ENCODE data around the gene GPR78.

The GPR78 gene

DNA sequence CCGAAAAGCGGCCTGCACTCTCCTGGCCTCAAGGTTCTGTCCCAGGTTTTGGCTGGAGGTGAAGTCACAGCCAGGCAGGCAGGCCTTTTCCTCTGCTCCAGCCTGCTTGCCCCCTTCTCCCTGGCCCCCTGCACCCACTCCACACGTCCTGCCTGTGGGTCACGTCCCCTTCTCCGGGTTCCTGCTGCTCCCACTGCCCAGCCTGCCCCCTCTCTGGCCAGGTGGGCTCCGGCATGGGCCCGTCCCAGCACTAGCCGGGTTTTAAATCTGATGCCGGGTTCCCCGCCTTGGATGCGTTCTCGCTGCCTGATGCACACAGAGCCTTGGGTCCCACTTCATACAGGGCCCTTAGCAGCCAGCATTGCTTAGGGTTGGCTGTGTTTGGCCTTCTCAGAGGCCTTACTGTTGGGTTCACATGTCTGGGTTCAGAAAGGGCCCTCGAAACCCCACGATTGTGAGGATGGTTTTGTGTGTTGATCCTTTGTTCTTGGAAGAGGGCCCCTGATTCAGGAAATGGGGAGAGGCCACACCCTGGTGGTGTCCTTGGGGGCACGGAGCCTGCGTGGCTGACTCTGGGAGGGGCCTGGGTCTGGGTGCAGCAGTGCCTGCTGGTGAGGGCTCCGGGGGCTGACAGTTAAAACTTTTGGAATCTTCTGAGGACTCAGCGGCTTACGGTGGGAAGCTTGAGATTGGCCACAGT is 18.3 kb downstream of the GPR78 start:
- DNase-seq (ENCODE audit: extremely low read depth in 1 of 2, low read depth in 1 of 2): no peak

DNA sequence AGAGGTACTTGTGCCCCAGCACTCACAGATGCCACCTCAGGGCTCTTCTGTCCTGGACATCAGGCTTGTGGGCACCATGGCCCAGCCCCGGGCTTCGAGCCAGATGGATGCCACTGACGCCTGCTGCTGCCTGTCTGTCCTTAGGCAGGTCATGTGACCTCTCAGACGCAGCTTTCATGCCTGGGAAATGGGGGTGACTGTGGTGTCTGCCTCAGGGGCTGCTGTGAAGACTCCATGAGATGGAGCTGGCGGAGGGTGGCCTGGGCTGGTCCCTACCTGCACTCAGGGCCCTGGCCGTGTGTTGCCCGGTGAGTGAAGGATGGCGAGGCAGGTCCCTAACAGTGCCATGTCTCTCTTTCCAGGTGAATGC is 18.9 kb downstream of the GPR78 start:
- DNase-seq (ENCODE audit: extremely low read depth in 1 of 2, low read depth in 1 of 2): no peak

DNA sequence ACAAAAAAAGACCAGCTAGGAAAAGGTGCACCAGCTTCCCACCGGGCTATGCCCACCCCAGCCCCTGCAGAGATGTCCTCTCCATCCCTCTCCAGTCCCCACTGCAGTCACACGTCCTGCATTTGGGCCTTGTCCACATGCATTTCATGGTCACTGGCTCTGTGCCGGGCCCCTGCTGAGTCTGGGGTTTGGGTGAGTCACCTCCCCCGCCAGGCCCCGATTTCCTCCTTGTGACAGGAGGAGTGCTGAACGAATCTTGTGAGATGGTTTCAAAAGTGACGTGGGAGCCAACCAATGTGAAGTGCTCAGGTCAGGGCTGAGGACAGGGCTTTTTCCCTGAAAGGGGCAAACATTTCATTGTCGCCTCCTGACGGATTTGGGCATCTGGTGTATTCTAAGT is 19.5 kb downstream of the GPR78 start:
- no peak for DNase-seq (ENCODE audit: extremely low read depth in 1 of 2, low read depth in 1 of 2)

DNA sequence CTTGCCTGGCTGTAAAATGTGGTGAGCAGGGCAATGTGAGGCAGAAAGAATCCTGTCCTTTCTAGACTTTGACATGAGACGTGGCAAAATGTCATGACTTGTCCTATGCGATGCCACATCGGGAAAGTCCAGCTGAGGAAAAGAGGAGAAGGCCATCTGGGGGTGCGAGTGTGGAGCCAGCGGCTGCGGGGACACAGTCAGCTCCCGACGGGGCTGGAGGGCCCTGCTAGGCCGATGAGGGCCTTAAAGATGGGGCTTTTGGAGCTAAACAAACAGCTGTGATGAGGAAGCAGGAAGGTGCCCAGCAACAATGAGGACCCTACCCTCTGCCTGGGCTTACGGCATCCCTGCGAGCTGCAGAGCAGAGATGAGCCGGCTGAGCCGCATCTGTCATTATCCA is 20.1 kb downstream of the GPR78 start:
- DNase-seq (ENCODE audit: extremely low read depth in 1 of 2, low read depth in 1 of 2): no peak

DNA sequence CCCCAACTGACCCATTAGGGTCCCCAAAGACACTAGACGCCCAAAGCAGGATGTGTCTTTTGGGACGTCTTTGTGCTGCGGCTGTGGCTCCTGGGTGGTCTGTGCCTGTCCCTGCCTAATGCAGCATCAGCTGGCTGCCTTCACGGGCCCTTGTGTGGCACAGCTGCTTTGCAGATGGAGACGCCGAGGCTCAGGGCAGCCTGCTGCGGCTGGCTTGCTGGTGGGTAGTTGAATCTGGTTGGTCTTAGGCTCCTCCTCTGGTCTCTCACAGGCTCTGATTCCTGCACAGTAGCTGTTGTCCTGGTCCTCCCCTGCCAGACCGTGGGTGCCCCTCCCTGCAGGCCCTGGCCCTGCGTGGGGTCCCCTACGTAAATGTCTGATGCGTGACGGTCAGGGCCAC is 20.5 kb downstream of the GPR78 start:
- no peak for DNase-seq (ENCODE audit: extremely low read depth in 1 of 2, low read depth in 1 of 2)

DNA sequence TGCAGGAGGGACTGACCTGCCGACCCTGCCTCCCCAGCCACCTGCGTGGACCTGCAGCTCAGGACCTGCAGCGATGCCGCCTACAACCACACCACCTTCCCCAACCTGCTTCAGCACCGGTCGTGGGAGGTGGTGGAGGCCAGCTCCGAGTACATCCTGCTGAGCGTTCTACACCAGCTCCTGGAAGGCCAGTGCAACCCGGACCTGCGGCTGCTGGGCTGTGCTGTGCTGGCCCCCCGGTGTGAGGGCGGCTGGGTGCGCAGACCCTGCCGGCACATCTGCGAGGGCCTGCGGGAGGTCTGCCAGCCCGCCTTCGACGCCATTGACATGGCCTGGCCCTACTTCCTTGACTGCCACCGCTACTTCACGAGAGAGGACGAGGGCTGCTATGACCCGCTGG is 20.9 kb downstream of the GPR78 start:
- DNase-seq (ENCODE audit: extremely low read depth in 1 of 2, low read depth in 1 of 2): no peak

DNA sequence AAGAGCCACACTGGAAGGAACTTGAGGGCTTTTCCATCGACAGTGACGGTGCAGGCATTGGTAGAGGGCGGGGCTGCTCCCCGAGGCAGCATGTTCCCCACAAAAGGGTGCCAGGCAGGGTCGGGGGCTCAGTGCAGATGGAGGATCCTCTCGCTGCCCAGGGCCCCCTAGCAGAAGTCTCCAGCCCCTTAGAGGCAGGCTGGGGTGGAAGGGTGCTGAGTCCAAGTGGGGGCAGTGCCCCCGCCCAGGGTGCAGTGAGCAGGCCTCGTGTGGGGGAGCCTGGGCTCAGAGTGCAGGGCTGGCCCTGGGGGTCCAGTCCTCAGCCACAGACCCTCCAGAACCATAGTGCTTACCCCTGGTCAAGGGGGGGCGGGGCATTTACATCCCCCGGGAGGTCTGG is 21.4 kb downstream of the GPR78 start:
- DNase-seq (ENCODE audit: extremely low read depth in 1 of 2, low read depth in 1 of 2): no peak

DNA sequence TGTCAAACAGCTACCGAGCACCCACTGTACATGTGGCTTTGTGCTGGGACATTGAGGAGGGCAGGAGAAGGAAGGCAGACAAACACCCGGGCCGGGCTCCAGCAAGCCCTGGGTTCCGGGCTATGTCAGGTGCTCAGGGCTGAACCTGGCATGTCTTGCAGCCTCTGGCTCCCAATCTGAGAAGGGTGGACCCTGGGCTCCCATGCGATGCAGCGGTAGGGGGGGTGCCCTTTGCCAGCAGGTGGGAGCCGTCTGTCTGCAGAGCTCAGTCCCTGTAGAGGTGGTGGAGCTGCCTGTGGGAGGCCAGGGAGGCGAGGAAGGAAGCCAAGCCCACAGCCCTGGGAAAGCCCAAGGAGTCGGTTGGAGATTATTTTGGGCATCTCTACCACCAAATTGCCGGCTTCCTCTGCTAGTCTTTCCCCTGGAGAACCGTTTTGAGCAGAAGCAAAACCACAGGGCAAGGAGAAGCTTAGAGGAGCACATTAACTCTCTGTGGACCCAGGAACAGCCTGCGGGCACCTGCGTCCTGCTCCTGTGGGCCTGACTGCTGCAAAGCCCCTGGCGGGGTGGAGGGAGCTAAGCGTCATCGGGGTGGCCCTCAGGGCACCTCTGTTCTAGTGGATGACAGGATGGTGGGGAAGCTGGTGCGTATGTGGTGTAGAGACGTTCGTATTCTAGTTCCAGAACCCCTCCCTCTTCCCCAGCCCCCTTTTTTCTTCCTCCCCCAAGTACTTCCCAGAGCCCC is 22.7 kb downstream of the GPR78 start:
- DNase-seq (ENCODE audit: extremely low read depth in 1 of 2, low read depth in 1 of 2): no peak

DNA sequence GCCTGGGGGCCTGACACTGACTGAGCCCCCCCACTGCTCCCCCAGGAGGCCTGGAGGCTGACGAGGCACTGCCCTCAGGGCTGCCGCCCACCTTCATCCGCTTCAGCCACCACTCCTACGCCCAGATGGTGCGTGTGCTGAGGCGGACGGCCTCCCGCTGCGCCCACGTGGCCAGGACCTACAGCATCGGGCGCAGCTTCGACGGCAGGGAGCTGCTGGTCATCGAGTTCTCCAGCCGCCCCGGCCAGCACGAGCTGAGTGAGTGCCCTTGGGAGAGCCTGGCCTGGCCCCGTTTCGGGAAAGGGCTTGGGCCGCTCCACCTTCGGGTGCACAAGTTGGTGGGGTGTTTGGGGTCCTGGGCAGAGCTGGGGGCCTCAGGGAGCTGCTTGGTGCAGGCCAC is 23.7 kb downstream of the GPR78 start:
- DNase-seq (ENCODE audit: extremely low read depth in 1 of 2, low read depth in 1 of 2): no peak

DNA sequence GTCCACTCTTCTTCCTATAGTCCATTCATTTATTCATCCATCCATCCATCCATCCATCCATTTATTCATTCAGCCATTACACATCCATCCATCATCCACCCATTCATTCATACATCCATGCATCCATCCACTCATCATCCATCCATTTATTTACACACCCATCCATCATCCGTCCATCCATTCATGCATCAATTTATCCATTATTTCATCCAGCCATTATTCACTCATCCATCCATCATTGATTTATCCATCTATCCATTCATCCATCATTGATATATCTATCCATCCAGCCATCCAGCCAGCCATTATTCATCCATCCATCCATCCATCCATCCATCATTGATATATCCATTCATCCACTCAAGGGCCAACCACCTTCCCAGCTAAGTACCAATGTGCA is 25.1 kb downstream of the GPR78 start:
- no peak for DNase-seq (ENCODE audit: extremely low read depth in 1 of 2, low read depth in 1 of 2)

DNA sequence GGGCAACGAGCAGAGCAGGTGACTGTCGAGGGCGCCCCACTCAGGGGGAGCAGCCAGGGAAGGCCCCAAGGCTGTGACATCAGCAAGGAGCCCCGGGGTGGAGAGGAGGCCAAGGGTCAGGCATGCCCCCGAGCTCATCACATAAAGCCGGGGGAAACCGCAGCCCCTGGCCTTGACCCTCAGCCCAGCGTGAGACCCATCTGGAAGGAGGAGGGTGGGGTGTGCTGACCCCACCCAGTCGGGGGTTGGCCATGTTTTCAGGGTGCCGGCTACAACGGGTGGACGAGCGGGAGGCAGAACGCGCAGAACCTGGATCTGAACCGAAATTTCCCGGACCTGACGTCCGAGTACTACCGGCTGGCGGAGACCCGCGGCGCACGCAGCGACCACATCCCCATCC is 26.3 kb downstream of the GPR78 start:
- DNase-seq (ENCODE audit: extremely low read depth in 1 of 2, low read depth in 1 of 2): no peak

DNA sequence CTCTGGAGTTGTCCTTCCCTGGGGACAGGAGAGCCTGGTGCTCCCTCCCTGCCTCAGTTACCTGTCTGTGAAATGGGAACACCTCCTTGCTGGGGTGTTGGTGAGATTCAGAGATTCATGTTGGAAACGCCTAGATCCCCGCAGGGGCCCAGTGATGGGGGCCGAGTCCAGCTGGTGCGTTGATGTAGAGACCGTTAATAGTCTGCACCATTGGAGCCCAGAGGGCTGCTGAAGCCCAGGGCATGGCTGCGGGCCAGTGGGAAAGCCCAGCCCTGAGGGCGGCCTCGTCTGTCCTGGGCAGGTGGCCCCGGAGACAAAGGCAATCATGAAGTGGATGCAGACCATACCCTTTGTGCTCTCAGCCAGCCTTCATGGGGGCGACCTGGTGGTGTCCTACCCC is 26.8 kb downstream of the GPR78 start:
- no peak for DNase-seq (ENCODE audit: extremely low read depth in 1 of 2, low read depth in 1 of 2)

DNA sequence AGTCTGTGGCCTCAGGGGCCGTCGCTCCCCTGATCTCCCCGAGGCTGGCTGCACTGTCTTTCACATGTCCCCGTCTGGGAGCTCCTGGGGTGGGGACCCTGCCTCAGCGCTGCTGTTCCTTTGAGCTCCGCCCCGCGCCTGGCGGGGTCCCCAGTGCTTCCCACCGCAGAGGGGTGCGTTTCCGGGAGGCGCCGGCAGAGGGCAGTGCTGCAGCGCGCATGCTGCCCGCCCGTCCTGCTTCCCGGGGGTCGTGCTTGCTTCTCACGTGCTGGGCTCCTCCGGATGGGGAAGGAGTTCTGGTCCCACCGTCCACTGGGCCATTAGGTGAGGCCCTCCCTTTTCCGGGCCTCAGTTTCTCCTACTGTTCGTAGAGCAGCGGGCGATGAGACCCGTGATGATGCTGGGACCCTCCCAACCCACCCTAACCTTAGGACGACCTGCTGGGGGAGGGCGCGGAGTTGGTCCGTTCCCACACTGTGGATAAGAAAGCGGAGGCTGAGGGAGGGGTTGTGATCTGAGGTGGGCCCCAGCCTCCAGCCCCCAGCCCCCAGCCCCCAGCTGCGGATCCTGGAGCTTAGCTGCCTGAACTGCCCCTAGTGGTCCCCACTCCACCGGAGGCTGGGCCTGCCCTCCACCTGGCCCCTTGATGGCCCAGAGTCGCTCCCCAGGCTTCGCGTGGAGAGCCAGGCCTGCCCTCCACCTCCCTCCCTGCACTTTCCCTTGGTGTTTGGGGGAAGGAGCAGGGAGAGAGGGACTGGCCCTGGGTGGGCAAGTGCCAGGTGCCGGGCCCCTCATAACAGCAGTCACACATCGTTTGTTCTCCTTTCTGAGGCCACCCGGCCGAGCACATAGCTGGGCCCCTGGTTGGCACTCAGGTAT is 27.6 kb downstream of the GPR78 start:
- DNase-seq (ENCODE audit: extremely low read depth in 1 of 2, low read depth in 1 of 2): peak in 1 of 2 donors; percentile 5

DNA sequence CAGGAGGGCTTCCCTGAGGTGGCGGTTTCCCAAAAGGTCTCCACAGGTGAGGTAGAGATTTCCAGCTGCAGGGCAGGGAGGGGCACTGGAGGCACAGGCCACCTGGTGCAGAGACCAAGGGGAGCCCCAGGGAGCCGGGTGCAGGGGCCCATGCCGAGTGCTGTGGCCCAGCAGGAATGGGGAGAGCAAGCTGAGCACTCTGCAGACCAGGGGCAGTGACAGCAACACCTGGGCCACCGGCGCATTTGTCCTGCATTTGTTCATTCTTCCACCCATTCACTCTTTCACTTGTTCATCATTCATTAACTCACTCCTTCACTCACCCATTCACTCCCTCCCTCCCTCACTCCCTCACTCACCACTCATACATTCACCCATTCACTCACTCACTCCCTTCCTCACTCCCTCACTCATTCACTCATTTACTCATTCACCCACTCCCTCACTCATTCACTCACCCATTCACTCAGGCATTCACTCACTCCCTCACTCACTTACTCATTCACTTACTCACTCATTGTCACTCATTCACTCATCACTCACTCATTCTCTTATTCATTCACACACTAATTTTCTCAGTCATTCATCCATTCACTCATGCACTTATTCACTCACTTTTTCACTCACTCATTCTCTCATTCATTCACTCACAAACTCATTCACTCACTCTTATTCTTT is 28.7 kb downstream of the GPR78 start:
- no peak for DNase-seq (ENCODE audit: extremely low read depth in 1 of 2, low read depth in 1 of 2)

DNA sequence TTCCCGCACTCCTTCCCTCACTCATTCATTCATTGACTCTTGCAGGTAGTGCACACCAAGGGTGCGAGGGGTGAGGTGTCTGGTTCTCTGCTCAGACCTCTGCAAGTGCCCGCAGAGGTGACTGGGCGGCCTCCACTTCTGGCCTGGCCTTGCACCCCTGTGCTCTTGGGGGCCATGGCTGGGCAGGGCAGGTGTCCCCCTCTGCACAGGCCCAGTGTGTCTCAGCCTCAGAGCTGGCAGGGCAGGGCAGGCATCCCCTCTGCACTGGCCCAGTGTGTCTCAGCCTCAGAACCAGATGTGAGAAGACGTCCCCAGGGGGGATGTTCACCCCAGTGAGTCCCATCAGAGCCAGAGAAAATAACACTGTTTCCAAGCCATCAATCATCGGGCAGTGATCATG is 29.2 kb downstream of the GPR78 start:
- DNase-seq (ENCODE audit: extremely low read depth in 1 of 2, low read depth in 1 of 2): no peak

DNA sequence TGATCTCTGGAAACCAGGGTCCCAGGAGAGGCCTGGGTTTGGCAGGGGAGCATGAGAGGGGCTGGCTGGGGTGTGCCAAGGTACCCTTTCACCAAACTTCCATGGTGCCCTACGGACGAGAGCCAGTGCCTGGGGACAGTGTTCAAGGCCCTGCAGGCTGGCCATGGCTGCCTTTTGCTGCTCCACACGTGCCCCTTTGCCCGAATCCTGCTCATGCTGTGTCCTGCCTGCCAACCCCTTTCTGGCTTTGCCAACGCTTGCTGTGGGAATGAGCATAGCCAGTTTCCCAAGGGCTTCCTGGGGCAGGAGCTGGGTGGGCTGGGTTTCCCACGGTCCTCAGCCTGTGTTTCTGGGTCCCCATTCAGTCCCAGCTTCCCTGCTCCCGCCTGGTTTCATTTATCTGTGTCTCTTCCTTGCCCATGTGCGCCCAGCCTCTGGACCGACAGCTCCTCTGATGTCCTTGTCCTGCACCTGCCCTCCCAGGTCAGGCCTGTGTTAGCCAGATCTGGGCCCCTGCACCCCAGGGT is 29.7 kb downstream of the GPR78 start:
- DNase-seq (ENCODE audit: extremely low read depth in 1 of 2, low read depth in 1 of 2): no peak

DNA sequence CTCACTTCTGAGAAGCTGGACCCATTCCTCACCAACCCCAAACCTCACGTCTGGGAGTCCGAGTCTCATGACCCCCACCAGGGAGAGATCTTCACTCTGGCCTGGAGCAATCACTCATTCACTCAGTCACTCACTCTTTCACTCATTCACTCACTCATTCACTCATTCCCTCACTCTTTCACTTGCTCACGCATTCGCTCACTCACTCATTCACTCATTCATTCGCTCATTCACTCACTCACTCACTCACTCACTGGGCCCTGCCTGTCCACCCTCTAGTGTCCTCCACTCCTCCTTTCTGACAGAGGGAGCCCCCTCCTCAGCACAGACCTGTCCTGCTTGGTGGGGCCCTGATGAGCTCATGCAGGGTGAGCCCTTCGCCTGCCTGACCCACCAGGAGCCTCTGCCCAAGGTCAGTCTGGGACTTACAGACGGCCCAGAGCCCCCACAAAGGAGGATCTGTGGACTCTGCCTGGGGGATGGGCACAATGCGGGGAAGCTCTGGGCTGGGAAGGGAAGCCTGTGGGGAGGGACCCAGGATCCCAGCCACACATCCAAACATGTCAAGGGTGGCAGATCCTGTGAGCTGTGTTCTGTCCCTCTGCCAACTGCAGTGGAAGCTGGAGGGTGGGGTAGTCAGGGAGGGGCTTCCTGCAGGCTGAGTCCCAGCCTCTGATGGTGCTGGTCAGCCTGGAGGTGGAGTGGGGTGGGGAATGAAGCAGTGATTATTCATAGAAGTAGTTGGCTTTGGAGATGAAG is 30.8 kb downstream of the GPR78 start:
- no peak for DNase-seq (ENCODE audit: extremely low read depth in 1 of 2, low read depth in 1 of 2)

DNA sequence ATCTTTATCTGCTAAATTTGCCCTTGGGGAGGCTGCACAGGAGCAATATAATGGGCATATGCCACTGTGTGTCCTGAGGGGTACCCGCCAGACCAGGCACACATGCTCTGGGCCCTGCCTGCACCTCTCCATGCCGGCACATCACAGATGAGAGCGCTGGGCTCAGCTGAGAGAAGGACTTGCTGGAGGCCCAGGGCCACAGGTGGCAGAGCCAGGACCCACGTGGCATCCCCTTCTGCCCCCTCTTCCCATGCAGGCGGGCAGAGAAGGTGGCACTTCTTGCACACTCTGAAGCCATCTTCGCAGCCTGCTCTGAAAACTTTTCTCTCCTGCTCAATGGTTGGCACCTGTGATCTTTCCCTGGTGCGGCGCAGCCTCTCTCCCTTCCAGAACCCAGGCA is 32.5 kb downstream of the GPR78 start:
- no peak for DNase-seq (ENCODE audit: extremely low read depth in 1 of 2, low read depth in 1 of 2)

DNA sequence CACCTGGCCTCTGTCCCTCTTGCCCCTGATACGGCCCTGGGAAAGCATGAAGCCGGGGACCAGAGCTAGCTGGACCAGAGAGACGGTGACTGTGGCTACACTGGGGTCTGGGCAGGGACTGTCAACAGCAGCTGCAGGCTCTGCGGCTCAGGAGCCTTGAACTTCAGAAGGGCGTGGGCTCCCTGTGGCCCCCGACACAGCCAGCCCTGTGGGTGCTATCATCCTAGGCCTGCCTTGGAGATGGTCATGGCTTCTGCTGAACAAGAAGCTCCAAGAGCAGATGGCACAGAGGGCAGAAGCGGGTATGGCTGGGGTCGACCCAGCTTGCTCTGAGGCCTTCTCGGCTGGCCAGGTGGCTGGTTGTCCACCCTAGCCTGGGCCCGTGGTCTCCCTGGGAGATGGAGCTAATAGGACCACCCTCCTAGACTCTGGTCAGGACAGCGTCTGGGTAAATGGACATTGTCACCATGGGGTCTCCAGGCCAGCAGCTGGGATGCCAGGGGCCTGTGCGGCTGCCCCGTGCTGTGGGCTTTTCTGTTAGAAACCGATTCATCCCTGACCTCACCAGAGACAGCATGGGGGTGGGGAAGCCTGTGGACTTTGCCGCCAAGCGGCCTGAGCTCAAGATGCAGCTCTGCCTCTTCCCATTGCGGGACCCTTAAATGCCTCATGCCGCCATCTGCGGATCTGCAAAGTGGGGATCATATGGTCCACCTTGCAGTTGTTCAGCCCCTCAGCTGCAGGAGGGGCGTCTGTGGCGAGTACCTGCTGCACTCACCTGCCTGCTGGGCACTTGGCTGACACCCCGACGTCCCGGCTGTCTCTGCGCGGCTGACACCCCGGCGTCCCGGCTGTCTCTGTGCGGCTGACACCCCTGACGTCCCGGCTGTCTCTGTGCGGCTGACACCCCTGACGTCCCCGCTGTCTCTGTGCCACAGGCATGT is 33.5 kb downstream of the GPR78 start:
- no peak for DNase-seq (ENCODE audit: extremely low read depth in 1 of 2, low read depth in 1 of 2)

Data from stimulated activated CD8-positive, alpha-beta memory T cell treated with anti-CD3 and anti-CD28 coated beads, Interleukin-7, amount 100 ng/mL, for 48 hours (primary cell).